WERI-Rb-1 (cell line): ENCODE measurements around the gene SPTB.

Experiments
- DNase-seq: peaks from one replicate; pipeline ENCODE4 v3.0.0-alpha.2; 2020
- H3K27ac ChIP-seq: fragments of 250-450 bp; sonication (Bioruptor Pico); 2 replicates; pipeline ENCODE4 v1.5.1; 2020; ENCODE audit warnings: mild to moderate bottlenecking, moderate library complexity
- H3K27me3 ChIP-seq: fragments of 250-450 bp; sonication (Bioruptor Pico); 2 replicates; pipeline ENCODE4 v1.5.1; 2021; ENCODE audit warnings: mild to moderate bottlenecking, low read depth, moderate library complexity; ENCODE audit not compliant: insufficient read depth, severe bottlenecking
- H3K36me3 ChIP-seq: fragments of 250-450 bp; sonication (Bioruptor Pico); 2 replicates; pipeline ENCODE4 v1.5.1; 2020; ENCODE audit warnings: mild to moderate bottlenecking, moderate library complexity
- H3K4me3 ChIP-seq: 2 replicates; pipeline ENCODE4 v1.5.1; 2011; ENCODE audit warnings: low read depth, mild to moderate bottlenecking, control low read depth, low read length
- H3K9me3 ChIP-seq: fragments of 250-450 bp; sonication (Bioruptor Pico); 2 replicates; pipeline ENCODE4 v1.5.1; 2021; ENCODE audit warnings: mild to moderate bottlenecking, moderate library complexity; ENCODE audit not compliant: severe bottlenecking
- CTCF ChIP-seq: IDR thresholded peaks from 2 replicates; pipeline ENCODE4 v1.5.1; 2011; ENCODE audit warnings: low read depth, mild to moderate bottlenecking, control low read depth, inconsistent platforms, low read length

SPTB gene

GRCh38 chr14:64706119-64706592 lies 173.6 kb downstream of the SPTB start:
- Histone ChIP-seq H3K4me3 (no peak overlapping the region), H3K27ac (no peak overlapping the region), H3K27me3 (no peaks in the 10 kb centered on the region), H3K36me3 (no peaks in the 10 kb centered on the region), H3K9me3 (no peaks in the 10 kb centered on the region)
- no peak for TF ChIP-seq CTCF
- no peak for DNase-seq

GRCh38 chr14:64705381-64706118 lies 174.2 kb downstream of the SPTB start:
- H3K9me3 ChIP-seq: no peaks in the 10 kb centered on the region
- no peaks in the 10 kb centered on the region for H3K36me3 ChIP-seq
- no peak for TF ChIP-seq CTCF
- H3K27ac ChIP-seq: no peak overlapping the region
- no peak for DNase-seq
- H3K27me3 ChIP-seq: no peaks in the 10 kb centered on the region
- H3K4me3 ChIP-seq: peak overlapping the region; percentile 78

GRCh38 chr14:64704743-64705380 lies 174.8 kb downstream of the SPTB start:
- Histone ChIP-seq H3K9me3 (no peaks in the 10 kb centered on the region), H3K27me3 (no peaks in the 10 kb centered on the region), H3K36me3 (no peaks in the 10 kb centered on the region), H3K4me3 (peak overlapping the region; percentile 78), H3K27ac (peak overlapping the region; percentile 60)
- TF ChIP-seq CTCF: no peak
- DNase-seq: no peak

DNA sequence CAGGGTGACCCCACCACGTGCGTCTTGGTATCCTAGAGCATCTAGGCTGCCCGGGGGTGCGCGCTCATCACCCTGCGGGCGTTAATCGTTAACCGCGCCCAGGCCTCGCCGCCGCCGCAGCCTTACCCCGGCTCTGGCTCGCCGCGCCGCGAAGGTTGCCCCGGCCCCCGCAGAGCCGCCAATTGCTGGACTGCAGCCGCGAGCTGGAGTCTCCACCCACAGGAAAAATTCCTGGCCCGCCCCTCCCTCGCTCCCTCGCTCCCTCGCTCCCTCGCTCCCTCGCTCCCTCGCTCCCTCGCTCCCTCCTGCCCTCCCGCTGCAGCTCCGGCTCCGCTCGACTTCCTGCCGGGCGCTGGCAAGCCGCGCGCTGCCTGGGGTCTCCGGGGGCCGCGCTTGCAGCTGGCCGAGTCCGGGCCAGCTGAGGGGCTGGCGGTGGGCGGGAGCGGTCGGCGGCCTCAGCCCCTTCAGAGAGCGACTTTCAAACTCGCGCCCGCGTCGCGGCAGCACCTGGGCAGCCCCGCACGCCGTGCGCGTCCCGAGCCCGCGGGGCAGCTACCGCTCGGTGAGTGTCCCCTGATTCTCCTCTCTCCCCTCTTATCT lies 175.5 kb downstream of the SPTB start, which contains the start of gene PLEKHG3:
TSS of gene PLEKHG3 (plus strand) at position 282 of the 600 bp plus-strand sequence. CDS start 23,208 bp downstream, outside the sequence.
- no peaks in the 10 kb centered on the region for H3K27me3 ChIP-seq
- H3K4me3 ChIP-seq: peak within 1 kb of the TSS; percentile 78
- no peak for TF ChIP-seq CTCF
- DNase-seq: peak; percentile 81
- no peaks in the 10 kb centered on the region for H3K9me3 ChIP-seq
- H3K27ac ChIP-seq: peak within 1 kb of the TSS; percentile 60
- no peaks in the 10 kb centered on the region for H3K36me3 ChIP-seq

- no peaks in the 10 kb centered on the region for H3K9me3 ChIP-seq
- peak overlapping the region; percentile 78 for H3K4me3 ChIP-seq
- no peak for TF ChIP-seq CTCF
- H3K27me3 ChIP-seq: no peaks in the 10 kb centered on the region
- 0 out of 2 replicates have a peak overlapping the region, but pooled peaks have one; percentile 3 for H3K27ac ChIP-seq
- no peaks in the 10 kb centered on the region for H3K36me3 ChIP-seq
- DNase-seq: peak; percentile 48
These were observed 176.1 kb downstream of the SPTB start for GRCh38 chr14:64703395-64704142.
